HL-60 (cell line): ENCODE measurements around the gene AOC3.
"Not testable (repeated sequence)": the region's sequence is repeated elsewhere in the genome, so short reads cannot be mapped to it uniquely, and the experiment has no call there.

Source experiments
- GABPA ChIP-seq: IDR thresholded peaks from 2 replicates; pipeline ENCODE4 v1.6.1; 2012; ENCODE audit warnings: low read depth
- POLR2AphosphoS5 ChIP-seq: IDR thresholded peaks from 2 replicates; pipeline ENCODE4 v1.6.1; 2012; ENCODE audit warnings: low read depth
- REST ChIP-seq: IDR thresholded peaks from 2 replicates; pipeline ENCODE4 v1.6.1; 2012; ENCODE audit warnings: low read depth; ENCODE audit not compliant: insufficient replicate concordance
- TF ChIP-seq, protein P1 (sequence below): IDR thresholded peaks from one replicate; pipeline ENCODE4 v1.5.1; 2011; ENCODE audit warnings: low read length, control low read depth, inconsistent platforms; ENCODE audit not compliant: insufficient read depth

- TF ChIP-seq, protein P1, sequence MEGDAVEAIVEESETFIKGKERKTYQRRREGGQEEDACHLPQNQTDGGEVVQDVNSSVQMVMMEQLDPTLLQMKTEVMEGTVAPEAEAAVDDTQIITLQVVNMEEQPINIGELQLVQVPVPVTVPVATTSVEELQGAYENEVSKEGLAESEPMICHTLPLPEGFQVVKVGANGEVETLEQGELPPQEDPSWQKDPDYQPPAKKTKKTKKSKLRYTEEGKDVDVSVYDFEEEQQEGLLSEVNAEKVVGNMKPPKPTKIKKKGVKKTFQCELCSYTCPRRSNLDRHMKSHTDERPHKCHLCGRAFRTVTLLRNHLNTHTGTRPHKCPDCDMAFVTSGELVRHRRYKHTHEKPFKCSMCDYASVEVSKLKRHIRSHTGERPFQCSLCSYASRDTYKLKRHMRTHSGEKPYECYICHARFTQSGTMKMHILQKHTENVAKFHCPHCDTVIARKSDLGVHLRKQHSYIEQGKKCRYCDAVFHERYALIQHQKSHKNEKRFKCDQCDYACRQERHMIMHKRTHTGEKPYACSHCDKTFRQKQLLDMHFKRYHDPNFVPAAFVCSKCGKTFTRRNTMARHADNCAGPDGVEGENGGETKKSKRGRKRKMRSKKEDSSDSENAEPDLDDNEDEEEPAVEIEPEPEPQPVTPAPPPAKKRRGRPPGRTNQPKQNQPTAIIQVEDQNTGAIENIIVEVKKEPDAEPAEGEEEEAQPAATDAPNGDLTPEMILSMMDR = not testable (repeated sequence)
- TF ChIP-seq REST, POLR2AphosphoS5, GABPA: not testable (repeated sequence)
Observed at GRCh38 chr17:42881706-42882105, 30.7 kb downstream of the AOC3 start.
